Heart right ventricle (tissue), 16 donors: ENCODE data around the gene MAD1L1. TPM values are rescaled to one million over a fixed set of nuclear protein-coding genes. Genes with fewer than 3 reads are reported as not detected.
"Not testable (repeated sequence)": the region's sequence is repeated elsewhere in the genome, so short reads cannot be mapped to it uniquely, and the experiment has no call there.

Source experiments
- ATAC-seq, 8 donors: fragments of 200-7000 bp; cut with Tn5 transposase; one replicate each; pipeline ENCODE4 v1.9.1; 2020; ENCODE audit warnings: mild to moderate bottlenecking in 8 of 8, moderate library complexity in 8 of 8, moderate number of reproducible peaks in 1 of 8
- DNase-seq, 2 donors: peaks; one replicate each; pipeline ENCODE4 v3.0.0-alpha.2; 2020
- H3K27ac ChIP-seq, 10 donors: fragments of 200-600 bp; sonication (generic) in 2 of 10; one replicate each; pipeline versions ENCODE4 v1.5.0 to v1.8.0; 2020 to 2022; ENCODE audit warnings: mild to moderate bottlenecking in 3 of 10
- H3K27me3 ChIP-seq, 7 donors: fragments of 200-600 bp; one replicate each; pipeline ENCODE4 v1.8.0; 2021 to 2022; ENCODE audit warnings: mild to moderate bottlenecking in 2 of 7
- H3K36me3 ChIP-seq, 9 donors: fragments of 200-600 bp; sonication (generic) in 1 of 9; one replicate each; pipeline versions ENCODE4 v1.5.0 to v1.8.0; 2020 to 2022; ENCODE audit warnings: mild to moderate bottlenecking in 2 of 9
- H3K4me1 ChIP-seq, 9 donors: fragments of 200-600 bp; sonication (generic) in 1 of 9; one replicate each; pipeline versions ENCODE4 v1.5.0 to v1.8.0; 2020 to 2022; ENCODE audit warnings: mild to moderate bottlenecking in 4 of 9
- H3K4me3 ChIP-seq, 10 donors: fragments of 200-600 bp; sonication (generic) in 2 of 10; one replicate each; pipeline versions ENCODE4 v1.5.0 to v1.8.0; 2020 to 2022; ENCODE audit warnings: mild to moderate bottlenecking in 7 of 10, moderate library complexity in 2 of 10
- H3K9me3 ChIP-seq, 11 donors: fragments of 200-600 bp in 10 of 11; sonication (generic) in 2 of 11; one replicate each; pipeline versions ENCODE4 v1.5.0 to v1.8.0; 2013 to 2022; ENCODE audit warnings: mild to moderate bottlenecking in 2 of 11, control low read depth in 1 of 11, moderate library complexity in 1 of 11
- CTCF ChIP-seq, 9 donors: fragments of 200-600 bp; sonication (generic) in 2 of 9; IDR thresholded peaks; one replicate each; pipeline versions ENCODE4 v1.5.0 to v1.8.0; 2021 to 2022; ENCODE audit warnings: antibody characterized with exemption in 9 of 9, mild to moderate bottlenecking in 5 of 9, moderate library complexity in 1 of 9
- WGBS, 2 donors: extraction: QIAGEN DNeasy Blood & Tissue Kit; methylation state at CpG; one replicate each; pipeline ENCODE4 v1.1.7; 2013; ENCODE audit warnings: inconsistent platforms in 1 of 2; 5-methylcytosine and 5-hydroxymethylcytosine counted together
- intact Hi-C, 10 donors: fragments of 100-400 bp; cut with DNase I; formaldehyde crosslinking; loops; one replicate each; pipeline versions ENCODE4 v1.11.1 to v1.14.2; 2022
- polyA plus RNA-seq, 2 donors: library from polyadenylated mRNA; stranded (reverse); fragments of 200-250 nt; gene quantifications; one replicate each; pipeline ENCODE4 v1.2.3, GENCODE V29; 2013
- total RNA-seq, 10 donors: library from RNA; stranded (reverse); fragmentation: NEBNext Ultra II Directional in 3 of 10; extraction: Animal tissue kit (Norgen Biotek cat#: 25700) in 3 of 10; gene quantifications; one replicate each; pipeline versions ENCODE4 v1.2.1 to v1.2.4, GENCODE V29; 2021 to 2023
- donor health status: Arrhythmogenic right ventricular cardiomyopathy.
- donor health status: ischemic (EF 13 %, LVEDD 7.1; RV severe dilation, severe dysfunction).
- donor health status: healthy with polysubstance abuse.
- donor health status: DM: no; HTN: yes; CAD: no.
- donor health status: DM: no; HTN: no; CAD: no.
- donor health status: ischemic (EF 25% LVEDD 6.9; RV normal size, moderate dysfunction).
- donor health status: ischemic (EF 25% LVEDD 5.7; RV mildly dilated, moderate dysfunction).
- donor health status: healthy.
- donor health status: DM: yes; HTN: yes; CAD: no.
- donor health status: Ischemic cardiomyopathy.
- donor health status: ischemic (EF 35%, LVEDD 5.7; RV mildly dilated, moderate dysfunction).
- donor health status: nonischemic (EF 11% LVEDD 7.7; RV severe dilation, severe dysfunction).
- donor health status: DM: yes; HTN: yes; CAD: no.
- donor health status: PGD.
- donor health status: ischemic (EF 29% LVEDD 5.4; RV normal size, mild dysfunction).
- donor health status: nonischemic (EF 23%, LVEDD 6.1; RV moderate dilation, normal function).

Gene MAD1L1
- total and polyA plus RNA-seq, 12 donors, result 13.8 to 46.8 (median 20.2) TPM

- no peak for TF ChIP-seq CTCF (IDR thresholded peaks at IDR 0.05)
- WGBS, 2 donors, result 73 to 83% methylated on average over 9 of the region's 9 CpGs
- ATAC-seq, result no peak
Observed at GRCh38 chr7:1862560-1862959, 370.2 kb downstream of the MAD1L1 start.

GRCh38 chr7:1861799-1862458, 370.8 kb downstream of the MAD1L1 start:
- no peaks in the 10 kb centered on the region for H3K4me1 ChIP-seq
- H3K27me3 ChIP-seq, result no peaks in the 10 kb centered on the region
- DNase-seq (no peak), ATAC-seq (no peak)
- intact Hi-C loops, result no loop called here
- no peaks in the 10 kb centered on the region for H3K36me3 ChIP-seq
- 88 to 89% methylated on average over 16 to 17 of the region's 19 CpGs for whole genome bisulfite sequencing, 2 donors
- TF ChIP-seq CTCF (IDR thresholded peaks at IDR 0.05), result no peak
- H3K4me3 ChIP-seq, result no peak overlapping the region
- no peak overlapping the region for H3K27ac ChIP-seq
- H3K9me3 ChIP-seq, result no peaks in the 10 kb centered on the region

More at GRCh38 chr7:1862560-1862959, 370.2 kb downstream of the MAD1L1 start:
- no peak overlapping the region for H3K4me3 ChIP-seq
- intact Hi-C loops, result no loop called here
- H3K27me3 ChIP-seq, result no peaks in the 10 kb centered on the region
- H3K4me1 ChIP-seq, result no peaks in the 10 kb centered on the region
- DNase-seq, result no peak
- H3K9me3 ChIP-seq, result no peaks in the 10 kb centered on the region
- H3K27ac ChIP-seq, result no peak overlapping the region
- no peaks in the 10 kb centered on the region for H3K36me3 ChIP-seq

DNA sequence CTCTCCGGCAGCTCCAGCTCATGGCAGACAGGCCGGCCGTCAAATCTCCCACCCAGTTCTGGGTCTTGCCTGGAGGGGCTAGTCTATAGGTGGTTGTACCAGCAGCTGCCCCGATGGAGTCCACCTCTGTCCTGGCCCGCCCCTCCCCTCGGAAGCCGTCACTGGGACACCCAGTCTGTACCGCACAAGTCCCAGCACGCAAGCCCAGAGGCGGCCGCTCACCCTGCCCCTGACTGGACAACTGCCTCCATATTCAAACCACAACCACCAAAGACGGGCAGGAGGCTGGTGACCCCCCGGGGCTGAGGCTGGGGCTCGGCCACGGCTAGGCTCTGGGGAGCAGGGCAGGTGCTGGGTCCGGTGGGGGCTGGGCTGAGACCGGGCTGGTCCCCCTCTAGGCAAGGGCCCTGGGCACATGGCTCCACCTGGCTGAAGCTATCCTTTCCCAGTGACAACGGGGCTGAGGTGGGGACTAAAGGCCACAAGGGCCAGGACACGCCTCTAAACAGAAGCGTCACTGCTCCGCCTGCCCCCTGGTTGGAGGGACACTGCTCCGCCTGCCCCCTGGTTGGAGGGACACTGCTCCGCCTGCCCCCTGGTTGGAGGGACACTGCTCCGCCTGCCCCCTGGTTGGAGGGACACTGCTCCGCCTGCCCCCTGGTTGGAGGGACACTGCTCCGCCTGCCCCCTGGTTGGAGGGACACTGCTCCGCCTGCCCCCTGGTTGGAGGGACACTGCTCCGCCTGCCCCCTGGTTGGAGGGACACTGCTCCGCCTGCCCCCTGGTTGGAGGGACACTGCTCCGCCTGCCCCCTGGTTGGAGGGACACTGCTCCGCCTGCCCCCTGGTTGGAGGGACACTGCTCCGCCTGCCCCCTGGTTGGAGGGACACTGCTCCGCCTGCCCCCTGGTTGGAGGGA, 371.6 kb downstream of the MAD1L1 start:
- H3K9me3 ChIP-seq, H3K4me3 ChIP-seq, H3K36me3 ChIP-seq, H3K27me3 ChIP-seq, ATAC-seq, intact Hi-C loops, DNase-seq, H3K27ac ChIP-seq, H3K4me1 ChIP-seq: not testable (repeated sequence)
- WGBS, 2 donors, result 95 to 96% methylated on average over 22 of the region's 33 CpGs

DNA sequence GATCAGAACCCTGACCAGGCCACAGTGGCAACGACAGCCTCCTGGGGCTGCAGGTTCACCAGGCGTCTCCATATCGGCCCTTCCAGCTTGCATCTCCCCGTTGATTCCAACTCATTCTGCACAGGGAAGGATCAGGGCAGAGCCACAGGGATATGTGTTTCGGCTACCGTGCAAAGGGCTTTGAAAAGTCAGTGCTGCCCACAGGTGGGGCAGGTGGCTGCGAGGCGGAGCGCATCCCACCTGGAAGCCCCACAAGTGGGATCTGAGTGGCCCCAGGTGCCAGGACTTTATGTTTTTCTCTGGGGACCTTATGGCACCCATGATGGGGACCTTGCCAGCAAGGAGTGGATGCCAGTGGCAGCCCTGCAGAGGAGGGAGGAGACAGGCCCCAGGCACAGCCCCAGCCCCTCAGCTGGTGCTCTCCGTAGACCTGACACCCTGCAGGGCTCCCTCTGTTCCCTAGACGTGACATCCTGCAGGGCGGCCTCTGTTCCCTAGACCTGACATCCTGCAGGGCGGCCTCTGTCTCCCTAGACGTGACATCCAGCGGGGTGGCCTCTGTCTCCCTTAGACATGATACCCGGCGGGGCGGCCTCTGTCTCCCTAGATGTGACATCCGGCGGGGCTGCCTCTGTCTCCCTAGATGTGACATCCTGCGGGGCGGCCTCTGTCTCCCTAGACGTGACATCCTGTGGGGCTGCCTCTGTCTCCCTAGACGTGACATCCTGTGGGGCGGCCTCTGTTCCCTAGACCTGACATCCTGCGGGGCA, 373.3 kb downstream of the MAD1L1 start:
- Histone ChIP-seq H3K4me3 (no peak overlapping the region), H3K27ac (no peak overlapping the region), H3K9me3 (no peaks in the 10 kb centered on the region), H3K27me3 (no peaks in the 10 kb centered on the region), H3K4me1 (no peaks in the 10 kb centered on the region), H3K36me3 (no peaks in the 10 kb centered on the region)
- DNase-seq (no peak), ATAC-seq (no peak)
- intact Hi-C loops, result no loop called here
- WGBS, 2 donors, result 91 to 93% methylated on average over 26 of the region's 26 CpGs
- TF ChIP-seq CTCF (IDR thresholded peaks at IDR 0.05), result no peak
